ENCODE data around the gene SLC25A36. TPM values are rescaled to one million over a fixed set of nuclear protein-coding genes. Genes with fewer than 3 reads are reported as not detected.

SLC25A36 gene
- total RNA-seq, 1 donor from 2014 or later: 45.7 TPM

GRCh38 chr3:140902791-140903190, 38.8 kb upstream of the SLC25A36 start:
- ATAC-seq (ENCODE audit: low read depth) (no peak), DNase-seq (no peak)
- no peak for TF ChIP-seq CTCF (IDR thresholded peaks at IDR 0.05)
- CTCF ChIA-PET: no interaction called here
- no peaks in the 10 kb centered on the region for H3K36me3 Mint-ChIP-seq (ENCODE audit: low read depth)
- POLR2A ChIA-PET: no interaction called here
- no peaks in the 10 kb centered on the region for H3K9me3 Mint-ChIP-seq
- intact Hi-C loops (cut with micrococcal nuclease): no loop called here
- H3K27me3 Mint-ChIP-seq: peaks cover 7% of the 10 kb centered on the region
- H3K4me3 Mint-ChIP-seq: no peak overlapping the region
- no peak overlapping the region for H3K27ac Mint-ChIP-seq
- H3K4me1 Mint-ChIP-seq: no peaks in the 10 kb centered on the region

- TF ChIP-seq CTCF (IDR thresholded peaks at IDR 0.05): no peak
- H3K27me3 Mint-ChIP-seq: peaks cover 6% of the 10 kb centered on the region
- no peaks in the 10 kb centered on the region for H3K36me3 Mint-ChIP-seq (ENCODE audit: low read depth)
- no peaks in the 10 kb centered on the region for H3K9me3 Mint-ChIP-seq
- H3K4me3 Mint-ChIP-seq: no peak overlapping the region
- intact Hi-C loops (cut with micrococcal nuclease): no loop called here
- CTCF ChIA-PET: no interaction called here
- POLR2A ChIA-PET: no interaction called here
- DNase-seq (no peak), ATAC-seq (ENCODE audit: low read depth) (no peak)
- H3K27ac Mint-ChIP-seq: no peak overlapping the region
- H3K4me1 Mint-ChIP-seq: no peaks in the 10 kb centered on the region
Observed at GRCh38 chr3:140903196-140903595, 38.4 kb upstream of the SLC25A36 start.

GRCh38 chr3:140904521-140904920, 37.1 kb upstream of the SLC25A36 start:
- no peaks in the 10 kb centered on the region for H3K9me3 Mint-ChIP-seq
- H3K4me3 Mint-ChIP-seq: no peak overlapping the region
- ChIA-PET CTCF (no interaction called here), POLR2A (no interaction called here)
- DNase-seq: no peak
- no peaks in the 10 kb centered on the region for H3K36me3 Mint-ChIP-seq (ENCODE audit: low read depth)
- intact Hi-C loops (cut with micrococcal nuclease): no loop called here
- H3K27me3 Mint-ChIP-seq: peaks cover 5% of the 10 kb centered on the region
- no peak for ATAC-seq (ENCODE audit: low read depth)
- no peak overlapping the region for H3K27ac Mint-ChIP-seq
- no peak for TF ChIP-seq CTCF (IDR thresholded peaks at IDR 0.05)
- H3K4me1 Mint-ChIP-seq: no peaks in the 10 kb centered on the region

- no peak overlapping the region for H3K4me3 Mint-ChIP-seq
- H3K27ac Mint-ChIP-seq: no peak overlapping the region
- H3K36me3 Mint-ChIP-seq (ENCODE audit: low read depth): no peaks in the 10 kb centered on the region
- DNase-seq (no peak), ATAC-seq (ENCODE audit: low read depth) (no peak)
- no peaks in the 10 kb centered on the region for H3K9me3 Mint-ChIP-seq
- intact Hi-C loops (cut with micrococcal nuclease): no loop called here
- H3K27me3 Mint-ChIP-seq: peaks cover 5% of the 10 kb centered on the region
- ChIA-PET CTCF (no interaction called here), POLR2A (no interaction called here)
- TF ChIP-seq CTCF (IDR thresholded peaks at IDR 0.05): no peak
- H3K4me1 Mint-ChIP-seq: no peaks in the 10 kb centered on the region
Observed at GRCh38 chr3:140905559-140905958, 36.1 kb upstream of the SLC25A36 start.

- ATAC-seq (ENCODE audit: low read depth) (no peak), DNase-seq (no peak)
- no peak for TF ChIP-seq CTCF (IDR thresholded peaks at IDR 0.05)
- Mint-ChIP-seq H3K4me3 (no peak overlapping the region), H3K27me3 (peaks cover 3% of the 10 kb centered on the region), H3K9me3 (no peaks in the 10 kb centered on the region), H3K36me3 (ENCODE audit: low read depth) (no peaks in the 10 kb centered on the region), H3K4me1 (no peaks in the 10 kb centered on the region), H3K27ac (no peak overlapping the region)
- intact Hi-C loops (cut with micrococcal nuclease): no loop called here
- CTCF ChIA-PET: no interaction called here
- POLR2A ChIA-PET: no interaction called here
Observed at GRCh38 chr3:140906785-140907184, 34.9 kb upstream of the SLC25A36 start.

Measured in activated B cell treated with CpG ODN at 0.5 μM for 24 hours (primary cell).